Panc1 (cell line): Measurements from ENCODE around the gene NFATC1.

Experiments
- CTCF ChIP-seq: fragments of 450-650 bp; IDR thresholded peaks from 2 replicates; pipeline ENCODE4 v1.5.1; 2017; ENCODE audit warnings: mild to moderate bottlenecking
- POLR2AphosphoS5 ChIP-seq: IDR thresholded peaks from 2 replicates; pipeline ENCODE4 v1.6.1; 2012; ENCODE audit warnings: mild to moderate bottlenecking, low read depth, low read length, moderate library complexity

GRCh38 chr18:79487801-79488201, 92.1 kb downstream of the NFATC1 start:
- no peak for TF ChIP-seq CTCF
- no peak for TF ChIP-seq POLR2AphosphoS5
